Left colon (tissue), 2 donors: ENCODE results near the gene TRAPPC2B. TPM values are rescaled to one million over a fixed set of nuclear protein-coding genes. Genes with fewer than 3 reads are reported as not detected.

Experiments used
- ATAC-seq: fragments of 200-7000 bp; cut with Tn5 transposase; one replicate; pipeline ENCODE4 v1.9.1; 2020; ENCODE audit warnings: mild to moderate bottlenecking, moderate library complexity
- DNase-seq, 2 donors: peaks; one replicate each; pipeline ENCODE4 v3.0.0-alpha.2; 2020
- intact Hi-C, 2 donors: fragments of 100-400 bp; cut with DNase I in 1 of 2; cut with micrococcal nuclease in 1 of 2; formaldehyde crosslinking; loops; one replicate each; pipeline versions ENCODE4 v1.11.2 to v1.14.0; 2022; cut with DNase I, micrococcal nuclease
- long read RNA-seq: library from polyadenylated mRNA; unstranded; transcript quantifications from one replicate; pipeline ENCODE4 v2.0.0, GENCODE V29; 2021
- total RNA-seq, 2 donors: library from RNA; stranded (reverse); fragmentation: NEBNext Ultra II Directional; extraction: Animal tissue kit (Norgen Biotek cat#: 25700); gene quantifications; one replicate each; pipeline ENCODE4 v1.2.1, GENCODE V29; 2021
- donor health status: DM: no; HTN: no; CAD: no.
- donor health status: DM: yes; HTN: yes; CAD: no.

TRAPPC2B gene
- total RNA-seq: 1 to 10 TPM; 4.4 to 4.5 TPM
- long read RNA-seq, transcript TRAPPC2B-201 (2 exons, 732 nt): major isoform, 6 of 6 reads
- long read RNA-seq, partial matches to known transcripts: 0 of 6 reads
- long read RNA-seq, other reads (novel, unspliced or antisense): 0 of 6 reads

- ATAC-seq: peak; percentile 99
- peak; percentile 99 for DNase-seq
- intact Hi-C loops: loop anchor here in 1 of 2 donors (2.0 kb wide), 1 partner anchor 14 kb away; no protein-coding TSS in a partner anchor
Observed at GRCh38 chr19:57362997-57363687, at the start of gene TRAPPC2B, which contains the start of gene ZNF547. Gene TRAPPC2B, plus strand, starts transcription at chr19:57363551. Its CDS starts 1,283 bp downstream, at chr19:57364834. Gene ZNF547, plus strand, starts transcription at chr19:57363551. Its CDS starts 5,005 bp downstream, at chr19:57368556.

GRCh38 chr19:57314146-57314545, 49.2 kb upstream of the TRAPPC2B start:
- no peak for ATAC-seq
- intact Hi-C loops: no loop called here
- no peak for DNase-seq

GRCh38 chr19:57317503-57317902, 45.8 kb upstream of the TRAPPC2B start:
- no peak for DNase-seq
- ATAC-seq: no peak
- intact Hi-C loops: no loop called here

DNA sequence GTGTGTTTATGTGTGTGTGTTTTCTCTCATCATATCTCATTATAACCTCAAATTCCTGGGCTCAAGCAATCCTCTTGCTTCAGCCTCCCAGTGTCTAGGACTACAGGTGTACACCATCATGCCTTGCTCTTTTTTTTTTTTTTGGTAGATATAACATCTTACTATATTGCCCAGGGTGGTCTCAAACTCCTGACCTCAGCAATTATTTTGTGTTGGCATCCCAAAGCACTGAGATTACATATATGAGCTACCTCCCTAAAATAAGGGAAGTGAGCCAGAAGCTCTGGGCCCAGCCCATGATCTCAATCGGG, 43.5 kb upstream of the TRAPPC2B start:
- intact Hi-C loops: no loop called here
- ATAC-seq: peak; percentile 20

DNA sequence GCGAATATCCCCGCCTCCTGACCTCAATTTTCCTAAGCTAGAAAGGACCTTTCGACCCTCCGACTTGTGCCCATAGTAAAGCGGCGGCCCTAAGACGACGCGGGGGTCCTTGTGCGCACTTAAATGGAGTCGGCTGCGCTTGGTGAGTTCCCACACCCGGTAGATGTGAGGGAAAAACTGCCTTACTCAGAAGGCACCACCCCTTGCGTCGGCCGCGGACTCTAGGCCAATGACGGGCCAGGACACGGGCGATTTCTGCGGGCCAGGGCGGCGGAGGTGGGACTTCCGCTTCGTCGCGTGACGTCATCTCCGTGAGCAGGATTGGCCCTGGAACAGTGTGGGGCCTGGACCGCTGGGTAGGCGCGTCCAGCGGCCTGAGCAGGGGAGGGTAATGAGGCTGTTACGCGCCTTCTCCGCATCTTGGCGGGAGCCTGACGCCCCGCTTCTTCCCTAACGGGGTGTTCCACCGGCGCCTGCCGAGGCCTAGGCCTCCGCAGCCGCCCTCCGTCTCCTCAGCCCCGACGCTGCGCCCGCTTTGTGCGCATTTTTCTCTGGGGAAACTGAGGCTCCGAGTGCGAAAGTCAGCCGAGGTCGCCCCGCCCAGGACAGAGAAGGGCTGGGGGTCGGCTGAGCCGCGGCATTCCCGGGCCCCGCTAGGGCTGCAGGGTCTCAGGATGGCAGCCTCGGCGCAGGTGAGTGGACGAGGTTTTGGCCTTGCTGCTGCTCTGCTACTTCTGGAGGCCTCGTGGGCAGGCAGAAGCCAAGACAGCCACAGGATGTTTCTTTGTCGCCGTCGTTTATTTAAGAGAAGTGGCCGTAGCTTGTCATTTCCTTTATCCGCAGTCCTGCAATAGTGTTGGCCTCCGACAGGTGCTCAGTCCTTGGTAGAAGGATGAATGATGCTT, 42.9 kb upstream of the TRAPPC2B start, which contains the start of gene ZNF543:
ZNF543 (plus strand) TSS at position 293 of the 905 bp plus-strand sequence; CDS start at position 675, 382 bp downstream.
- ATAC-seq: peak; percentile 100
- intact Hi-C loops: no loop called here
- DNase-seq: peak; percentile 96 to 98

More for the DNA sequence above, 43.5 kb upstream of the TRAPPC2B start:
- DNase-seq: no peak

DNA sequence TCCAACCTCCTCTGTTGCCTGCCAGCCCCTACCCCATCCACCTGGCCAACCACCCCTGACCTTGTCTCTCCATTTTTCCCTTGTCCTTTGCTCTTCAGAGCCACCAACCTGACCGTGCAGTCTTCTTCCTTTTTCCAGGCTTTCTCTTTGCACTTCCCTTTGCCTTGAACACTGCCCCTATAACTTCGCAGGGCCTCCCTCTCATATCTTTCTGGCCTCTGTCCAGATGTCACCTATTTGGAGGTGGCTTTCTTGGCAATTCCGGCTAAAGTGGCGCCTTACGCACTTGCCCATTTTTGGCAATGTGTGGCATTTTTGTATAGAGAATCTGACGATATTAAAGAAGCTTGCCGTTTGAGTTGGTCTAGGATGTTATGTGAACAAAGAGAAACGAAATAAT, 42.2 kb upstream of the TRAPPC2B start:
- intact Hi-C loops: no loop called here
- no peak for DNase-seq
- no peak for ATAC-seq

DNA sequence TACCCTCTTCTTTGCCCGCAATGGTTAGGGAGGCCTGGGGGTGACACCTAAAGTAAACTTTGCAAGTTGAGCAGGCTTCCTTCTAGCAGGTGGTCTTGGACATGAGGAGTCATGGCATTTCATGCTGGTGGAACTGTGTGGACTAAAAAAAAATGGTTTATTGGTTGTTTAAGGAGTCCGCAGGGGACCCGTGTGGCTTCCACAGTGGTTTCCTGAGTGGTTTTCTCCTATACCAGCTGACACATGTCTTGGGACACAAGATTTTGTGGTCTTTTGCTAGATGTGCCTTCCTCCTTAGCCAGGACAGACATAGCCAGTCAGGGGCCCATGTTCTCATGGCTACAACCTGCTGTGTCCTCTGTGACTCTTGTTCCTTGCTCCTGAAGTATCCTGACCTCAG, 41.6 kb upstream of the TRAPPC2B start:
- no peak for DNase-seq
- intact Hi-C loops: no loop called here
- no peak for ATAC-seq

GRCh38 chr19:57324992-57325391, 38.4 kb upstream of the TRAPPC2B start:
- intact Hi-C loops: no loop called here
- ATAC-seq: no peak
- DNase-seq: no peak

- intact Hi-C loops: no loop called here
- ATAC-seq (no peak), DNase-seq (no peak)
Observed at GRCh38 chr19:57327993-57328392, 35.4 kb upstream of the TRAPPC2B start.

DNA sequence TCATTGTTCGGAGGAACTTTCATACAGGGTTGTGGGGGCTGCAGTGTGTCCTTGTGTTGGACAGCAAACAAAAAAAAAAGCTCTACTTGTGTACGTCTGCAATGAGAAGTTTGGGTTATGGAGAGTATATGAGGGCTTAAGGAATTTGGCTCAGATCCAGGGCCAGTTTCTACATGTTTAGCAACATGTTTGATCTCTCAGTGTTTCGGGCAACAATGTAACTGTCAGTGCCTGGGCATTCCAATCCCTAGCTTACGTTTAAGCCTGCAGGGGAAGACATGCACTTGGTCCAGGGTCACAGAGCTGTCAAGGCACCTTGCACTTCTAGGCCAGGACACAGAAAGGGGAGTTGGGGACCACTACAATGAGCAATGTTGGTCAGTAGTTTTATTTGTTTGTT, 29.2 kb upstream of the TRAPPC2B start:
- intact Hi-C loops: no loop called here
- ATAC-seq (no peak), DNase-seq (no peak)

GRCh38 chr19:57338877-57339276, 24.5 kb upstream of the TRAPPC2B start:
- intact Hi-C loops: no loop called here
- DNase-seq (no peak), ATAC-seq (no peak)

DNA sequence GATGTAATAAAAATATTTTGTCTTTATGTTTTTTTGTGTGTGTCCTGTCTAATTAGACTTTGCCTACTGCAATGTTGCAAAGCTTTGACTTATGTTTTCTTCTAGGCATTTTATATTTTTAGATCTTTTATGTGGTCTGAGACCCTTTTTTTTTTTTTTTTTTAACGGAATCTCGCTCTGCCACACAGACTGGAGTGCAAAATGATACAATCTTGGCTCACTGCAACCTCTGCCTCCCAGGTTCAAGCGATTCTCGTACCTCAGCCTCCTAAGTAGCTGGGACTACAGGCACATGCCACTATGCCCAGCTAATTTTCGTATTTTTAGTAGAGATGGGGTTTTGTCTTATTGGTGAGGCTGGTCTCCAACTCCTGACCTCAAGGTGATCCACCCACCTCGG, 20.8 kb upstream of the TRAPPC2B start:
- intact Hi-C loops: no loop called here
- no peak for DNase-seq
- ATAC-seq: no peak

DNA sequence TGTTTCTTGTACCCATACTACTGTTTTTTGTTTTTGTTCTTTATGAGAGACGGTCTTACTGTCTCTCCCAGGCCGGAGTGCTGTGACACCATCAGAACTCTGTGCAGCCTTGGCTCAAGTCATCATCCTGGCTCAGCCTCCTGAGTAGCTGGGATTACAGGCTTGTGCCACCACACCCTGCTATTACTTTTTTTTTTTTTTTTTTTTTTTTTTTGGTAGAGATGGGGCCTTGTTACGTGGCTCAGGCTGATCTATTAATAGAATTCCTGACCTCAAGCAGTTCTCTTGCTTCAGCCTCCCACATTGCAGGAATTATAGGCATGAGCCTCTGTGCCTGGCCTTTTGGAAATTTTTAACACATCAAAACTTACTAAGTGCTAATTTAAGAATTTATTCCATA, 15.2 kb upstream of the TRAPPC2B start:
- no peak for DNase-seq
- intact Hi-C loops: loop anchor here in 1 of 2 donors (2.0 kb wide), 1 partner anchor 15 kb away; the partner anchor contains the start of genes TRAPPC2B and ZNF547
- no peak for ATAC-seq

GRCh38 chr19:57350877-57351805, 12.2 kb upstream of the TRAPPC2B start, which contains the start of gene ZNF304:
Gene ZNF304, plus strand, starts transcription at chr19:57351271. Its CDS starts 394 bp downstream, at chr19:57351665.
- intact Hi-C loops: no loop called here
- ATAC-seq (peak; percentile 100), DNase-seq (peak; percentile 88 to 94)

- ATAC-seq (no peak), DNase-seq (no peak)
- intact Hi-C loops: no loop called here
Observed at GRCh38 chr19:57351867-57352266, 11.5 kb upstream of the TRAPPC2B start.

DNA sequence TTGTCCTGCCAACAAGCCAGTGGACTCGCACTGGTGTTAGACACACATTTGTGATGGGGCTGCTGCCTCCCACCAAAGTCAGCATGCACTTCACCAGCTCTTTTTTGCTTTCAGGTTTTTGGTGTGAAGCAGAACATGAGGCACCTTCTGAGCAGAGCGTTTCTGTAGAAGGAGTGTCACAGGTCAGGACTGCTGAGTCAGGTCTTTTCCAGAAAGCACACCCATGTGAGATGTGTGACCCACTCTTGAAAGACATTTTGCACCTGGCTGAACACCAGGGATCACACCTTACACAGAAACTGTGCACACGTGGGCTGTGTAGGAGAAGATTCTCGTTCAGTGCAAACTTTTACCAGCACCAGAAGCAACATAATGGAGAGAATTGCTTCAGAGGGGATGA, 7.4 kb upstream of the TRAPPC2B start:
- DNase-seq: no peak
- intact Hi-C loops: no loop called here
- ATAC-seq: no peak

DNA sequence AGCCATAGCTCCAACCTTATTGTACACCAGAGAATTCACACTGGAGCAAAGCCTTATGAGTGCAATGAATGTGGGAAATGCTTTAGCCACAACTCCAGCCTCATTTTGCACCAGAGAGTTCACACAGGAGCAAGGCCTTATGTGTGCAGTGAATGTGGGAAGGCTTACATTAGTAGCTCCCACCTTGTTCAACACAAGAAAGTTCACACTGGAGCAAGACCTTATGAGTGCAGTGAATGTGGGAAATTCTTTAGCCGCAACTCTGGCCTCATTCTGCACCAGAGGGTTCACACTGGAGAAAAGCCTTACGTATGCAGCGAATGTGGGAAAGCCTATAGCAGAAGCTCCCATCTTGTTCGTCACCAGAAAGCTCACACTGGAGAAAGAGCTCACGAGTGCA, 5.9 kb upstream of the TRAPPC2B start:
- DNase-seq (no peak), ATAC-seq (no peak)
- intact Hi-C loops: no loop called here

DNA sequence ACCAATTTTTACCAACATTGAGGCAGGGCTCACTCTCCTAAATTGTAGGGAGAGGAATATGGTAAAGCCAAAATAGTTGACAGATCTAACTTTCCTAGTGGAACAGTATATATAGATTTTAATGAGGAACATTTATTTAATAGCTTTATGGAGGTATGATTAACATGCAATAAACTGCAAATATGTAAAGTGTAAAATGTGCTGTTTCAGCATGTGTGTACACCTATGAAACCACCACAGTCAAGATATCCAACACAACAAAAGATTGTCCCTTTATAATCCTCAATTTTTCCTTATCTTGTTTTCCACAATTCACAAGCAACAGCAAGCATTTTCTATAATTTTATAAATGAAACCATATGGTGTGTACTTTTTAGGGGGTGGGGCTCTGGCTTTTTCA, 4.1 kb upstream of the TRAPPC2B start:
- DNase-seq (no peak), ATAC-seq (no peak)
- intact Hi-C loops: no loop called here
